ENCODE data around the gene CAMTA1.

The CAMTA1 gene

GRCh38 chr1:6962996-6963911 is 178.0 kb downstream of the CAMTA1 start:
- DNase-seq = peak; percentile 100

GRCh38 chr1:6963912-6964307 is 178.7 kb downstream of the CAMTA1 start:
- DNase-seq = no peak

- no peak for DNase-seq
Measured at GRCh38 chr1:6965083-6965934, 180.1 kb downstream of the CAMTA1 start.

- no peak for DNase-seq
Measured at GRCh38 chr1:6965935-6966241, 180.6 kb downstream of the CAMTA1 start.

- no peak for DNase-seq
Measured at GRCh38 chr1:6966326-6966725, 181.1 kb downstream of the CAMTA1 start.

- no peak for DNase-seq
Measured at GRCh38 chr1:6967431-6968111, 182.3 kb downstream of the CAMTA1 start.

GRCh38 chr1:6969106-6969505 is 183.9 kb downstream of the CAMTA1 start:
- DNase-seq = no peak

- no peak for DNase-seq
Measured at GRCh38 chr1:6969762-6970161, 184.5 kb downstream of the CAMTA1 start.

- DNase-seq = no peak
Measured at GRCh38 chr1:6970221-6970620, 185.0 kb downstream of the CAMTA1 start.

GRCh38 chr1:6971048-6971447 is 185.8 kb downstream of the CAMTA1 start:
- DNase-seq = no peak

GRCh38 chr1:6971699-6972098 is 186.4 kb downstream of the CAMTA1 start:
- DNase-seq = no peak

- no peak for DNase-seq
Measured at GRCh38 chr1:6972399-6972798, 187.1 kb downstream of the CAMTA1 start.

- DNase-seq = no peak
Measured at GRCh38 chr1:6975331-6976043, 190.2 kb downstream of the CAMTA1 start.

- no peak for DNase-seq
Measured at GRCh38 chr1:6976044-6976375, 190.8 kb downstream of the CAMTA1 start.

- DNase-seq = no peak
Measured at GRCh38 chr1:6979003-6979613, 193.9 kb downstream of the CAMTA1 start.

GRCh38 chr1:6981595-6981994 is 196.3 kb downstream of the CAMTA1 start:
- no peak for DNase-seq

- DNase-seq = no peak
Measured at GRCh38 chr1:6982443-6982842, 197.2 kb downstream of the CAMTA1 start.

GRCh38 chr1:6982860-6983259 is 197.6 kb downstream of the CAMTA1 start:
- no peak for DNase-seq

- no peak for DNase-seq
Measured at GRCh38 chr1:6984536-6984935, 199.3 kb downstream of the CAMTA1 start.

GRCh38 chr1:6984986-6985385 is 199.7 kb downstream of the CAMTA1 start:
- no peak for DNase-seq

GRCh38 chr1:6985549-6986276 is 200.5 kb downstream of the CAMTA1 start:
- DNase-seq = no peak

- DNase-seq = no peak
Measured at GRCh38 chr1:6986281-6986680, 201.0 kb downstream of the CAMTA1 start.

All from NCI-H345 (cell line).